Spleen (tissue), 7 donors: Measurements from ENCODE around the gene SMCHD1.

Experiments used
- CTCF ChIP-seq, 11 experiments: fragments of 200-600 bp in 7 of 11; fragments of 450-650 bp in 4 of 11; sonication (generic) in 4 of 11; IDR thresholded peaks in 8 of 11; conservative IDR thresholded peaks in 3 of 11; 1 replicate in 7 of 11; 2 replicates in 4 of 11; pipeline versions ENCODE4 v1.4.0 to v1.8.0; 2016 to 2021; ENCODE audit warnings: antibody characterized with exemption in 11 of 11, inconsistent platforms in 4 of 11, mild to moderate bottlenecking in 1 of 11
- POLR2A ChIP-seq, 3 donors: fragments of 450-650 bp; IDR thresholded peaks; one replicate each; pipeline ENCODE4 v1.5.1; 2017; ENCODE audit warnings: antibody characterized with exemption in 3 of 3, mild to moderate bottlenecking in 1 of 3
- donor health status: DM: no; HTN: no; CAD: no; lungs with moderate emphysema.
- donor health status: DM: no; HTN: no; CAD: no.
- donor health status: DM: no; HTN: no; CAD: no.

GRCh38 chr18:2617401-2617998, 38.0 kb upstream of the SMCHD1 start:
- TF ChIP-seq CTCF (IDR thresholded peaks at IDR 0.05 in 8 of 11, conservative IDR thresholded peaks at IDR 0.05 in 3 of 11) (no peak), POLR2A (IDR thresholded peaks at IDR 0.05) (no peak)
